CD4-positive, alpha-beta T cell (primary cell): ENCODE results near the gene UBE2Q1. TPM values are rescaled to one million over a fixed set of nuclear protein-coding genes. Genes with fewer than 3 reads are reported as not detected.
"Not testable (repeated sequence)": the region's sequence is repeated elsewhere in the genome, so short reads cannot be mapped to it uniquely, and the experiment has no call there.

Experiments used
- ATAC-seq: fragments of 200-7000 bp; cut with Tn5 transposase; one replicate; pipeline ENCODE4 v1.10.0; 2022; ENCODE audit warnings: mild to moderate bottlenecking; ENCODE audit not compliant: poor library complexity
- CTCF ChIA-PET: fragments of 350-600 bp; sonication (Branson Sonifier 250); formaldehyde crosslinking; loops from one replicate; lab custom pipeline; 2021; ENCODE audit warnings: antibody characterized with exemption, inconsistent platforms; lab: Charles Lee
- POLR2A ChIA-PET: fragments of 350-600 bp; sonication (Branson Sonifier 250); formaldehyde crosslinking; loops from one replicate; lab custom pipeline; 2021; ENCODE audit warnings: antibody characterized with exemption, inconsistent platforms; lab: Charles Lee
- DNase-seq, 14 experiments: peaks; one replicate each; pipeline ENCODE4 v3.0.0-alpha.2; 2013 to 2020; ENCODE audit warnings: mixed read lengths in 2 of 14
- H3K27ac ChIP-seq, 2 donors: one replicate each; pipeline versions ENCODE4 v1.5.1 to v1.7.0; 2013; ENCODE audit warnings: low read length in 2 of 2, low read depth in 1 of 2, mild to moderate bottlenecking in 1 of 2
- H3K27me3 ChIP-seq, 2 experiments: 1 replicate in 1 of 2; 2 replicates in 1 of 2; pipeline versions ENCODE4 v1.6.1 to v1.7.0; 2013; ENCODE audit warnings: low read length in 2 of 2, control low read depth in 1 of 2, mild to moderate bottlenecking in 1 of 2, moderate library complexity in 1 of 2; ENCODE audit not compliant: insufficient read depth in 2 of 2, control insufficient read depth in 1 of 2
- H3K36me3 ChIP-seq: one replicate; pipeline ENCODE4 v1.6.1; 2013; ENCODE audit warnings: low read length, control low read depth; ENCODE audit not compliant: insufficient read depth
- H3K4me1 ChIP-seq: one replicate; pipeline ENCODE4 v1.6.1; 2013; ENCODE audit warnings: low read length, control low read depth; ENCODE audit not compliant: insufficient read depth
- H3K4me3 ChIP-seq: one replicate; pipeline ENCODE4 v1.5.1; 2013; ENCODE audit warnings: mild to moderate bottlenecking, low read length, moderate library complexity
- H3K9me3 ChIP-seq, 2 experiments: 1 replicate in 1 of 2; 2 replicates in 1 of 2; pipeline versions ENCODE4 v1.6.1 to v1.7.0; 2013; ENCODE audit warnings: low read length in 2 of 2, mild to moderate bottlenecking in 2 of 2, control low read depth in 1 of 2, moderate library complexity in 1 of 2; ENCODE audit not compliant: control insufficient read depth in 1 of 2, insufficient read depth in 1 of 2
- H3K27ac Mint-ChIP-seq: one replicate; pipeline ENCODE4 v1.8.0; 2020; ENCODE audit warnings: mixed read lengths
- H3K27me3 Mint-ChIP-seq: one replicate; pipeline ENCODE4 v1.8.0; 2021; ENCODE audit warnings: mixed read lengths
- H3K36me3 Mint-ChIP-seq: one replicate; pipeline ENCODE4 v1.8.0; 2021; ENCODE audit warnings: low read depth, mixed read lengths
- H3K4me1 Mint-ChIP-seq: one replicate; pipeline ENCODE4 v1.8.0; 2021; ENCODE audit warnings: low read depth, mixed read lengths
- H3K4me3 Mint-ChIP-seq: one replicate; pipeline ENCODE4 v1.8.0; 2020; ENCODE audit warnings: mild to moderate bottlenecking, mixed read lengths
- H3K9me3 Mint-ChIP-seq: one replicate; pipeline ENCODE4 v1.8.0; 2020; ENCODE audit warnings: mixed read lengths
- intact Hi-C, 2 experiments: fragments of 100-400 bp; cut with DNase I in 1 of 2; cut with micrococcal nuclease in 1 of 2; formaldehyde crosslinking; loops; one replicate each; pipeline versions ENCODE4 v1.15.1 to v1.9.0; 2023 to 2025; cut with DNase I, micrococcal nuclease
- total RNA-seq, 174 experiments: library from RNA in 2 of 174; stranded (reverse) in 2 of 174; gene quantifications; one replicate each; pipeline ENCODE4 v1.2.3 and lab custom pipeline; 2021 to 2026
- TF ChIP-seq, protein P1 (sequence below): fragments of 200-600 bp; IDR thresholded peaks from one replicate; pipeline ENCODE4 v1.8.0; 2022; ENCODE audit warnings: antibody characterized with exemption, mild to moderate bottlenecking

Gene UBE2Q1
- total RNA-seq, 2 experiments from 2014 or later, result 78.7 to 82.3 TPM

DNA sequence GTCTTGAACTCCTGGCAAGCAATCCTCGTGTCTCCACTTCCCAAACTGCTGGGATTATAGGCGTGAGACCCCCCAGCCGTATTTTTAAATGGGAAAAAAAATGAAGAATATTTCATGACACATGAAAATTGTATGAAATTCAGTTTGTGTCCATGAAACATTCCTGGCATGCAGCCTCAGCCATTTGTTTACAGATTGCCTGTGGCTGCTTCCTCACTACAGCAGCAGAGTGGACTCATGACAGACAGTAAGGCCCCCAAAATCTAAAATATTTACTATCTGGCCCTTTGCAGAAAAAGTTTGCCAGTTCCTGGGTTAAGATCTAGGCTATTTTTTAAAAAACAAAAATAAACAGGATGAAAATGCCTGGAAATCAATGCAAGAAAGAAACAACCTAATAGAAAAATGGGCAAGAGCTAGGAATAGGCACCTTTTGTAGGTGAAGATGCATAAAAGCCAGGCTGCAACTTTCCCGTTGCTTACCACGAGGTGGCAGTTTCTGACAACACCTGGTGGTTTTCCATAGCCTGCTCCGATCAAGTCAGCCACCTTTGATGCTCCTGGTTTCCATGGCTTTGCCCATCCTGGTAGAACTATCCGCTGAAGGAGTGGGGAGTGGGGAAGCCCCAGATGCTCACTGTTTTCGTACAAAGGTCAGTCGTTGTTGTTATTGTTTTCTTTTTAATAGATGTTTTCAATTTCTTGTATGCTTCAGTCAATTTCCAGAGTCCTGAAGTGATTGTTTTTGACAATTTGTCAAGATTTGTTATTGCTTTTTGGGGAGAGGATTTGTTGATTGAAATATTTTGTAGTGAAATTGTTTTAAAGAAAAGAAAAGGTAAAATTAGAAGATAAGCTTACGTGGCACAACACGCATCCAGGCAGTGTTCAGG lies 24.3 kb downstream of the UBE2Q1 start:
- ATAC-seq, result no peak
- H3K36me3 Mint-ChIP-seq, result no peaks in the 10 kb centered on the region
- peaks cover 8% of the 10 kb centered on the region for H3K27me3 Mint-ChIP-seq
- peaks cover 0 to 5% of the 10 kb centered on the region in 2 experiments for H3K9me3 ChIP-seq
- no peaks in the 10 kb centered on the region for H3K36me3 ChIP-seq
- TF ChIP-seq, protein P1, sequence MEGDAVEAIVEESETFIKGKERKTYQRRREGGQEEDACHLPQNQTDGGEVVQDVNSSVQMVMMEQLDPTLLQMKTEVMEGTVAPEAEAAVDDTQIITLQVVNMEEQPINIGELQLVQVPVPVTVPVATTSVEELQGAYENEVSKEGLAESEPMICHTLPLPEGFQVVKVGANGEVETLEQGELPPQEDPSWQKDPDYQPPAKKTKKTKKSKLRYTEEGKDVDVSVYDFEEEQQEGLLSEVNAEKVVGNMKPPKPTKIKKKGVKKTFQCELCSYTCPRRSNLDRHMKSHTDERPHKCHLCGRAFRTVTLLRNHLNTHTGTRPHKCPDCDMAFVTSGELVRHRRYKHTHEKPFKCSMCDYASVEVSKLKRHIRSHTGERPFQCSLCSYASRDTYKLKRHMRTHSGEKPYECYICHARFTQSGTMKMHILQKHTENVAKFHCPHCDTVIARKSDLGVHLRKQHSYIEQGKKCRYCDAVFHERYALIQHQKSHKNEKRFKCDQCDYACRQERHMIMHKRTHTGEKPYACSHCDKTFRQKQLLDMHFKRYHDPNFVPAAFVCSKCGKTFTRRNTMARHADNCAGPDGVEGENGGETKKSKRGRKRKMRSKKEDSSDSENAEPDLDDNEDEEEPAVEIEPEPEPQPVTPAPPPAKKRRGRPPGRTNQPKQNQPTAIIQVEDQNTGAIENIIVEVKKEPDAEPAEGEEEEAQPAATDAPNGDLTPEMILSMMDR, result no peak
- no peak overlapping the region for H3K4me3 Mint-ChIP-seq
- H3K27me3 ChIP-seq, result no peaks in the 10 kb centered on the region
- no peak overlapping the region for H3K27ac ChIP-seq
- H3K4me3 ChIP-seq, result no peak overlapping the region
- ChIA-PET CTCF (no interaction called here), POLR2A (no interaction called here)
- H3K27ac Mint-ChIP-seq, result no peak overlapping the region
- DNase-seq, result peak in 1 of 14 experiments; percentile 4
- H3K4me1 ChIP-seq, result no peaks in the 10 kb centered on the region
- intact Hi-C loops, result no loop called here
- no peaks in the 10 kb centered on the region for H3K9me3 Mint-ChIP-seq
- no peaks in the 10 kb centered on the region for H3K4me1 Mint-ChIP-seq

DNA sequence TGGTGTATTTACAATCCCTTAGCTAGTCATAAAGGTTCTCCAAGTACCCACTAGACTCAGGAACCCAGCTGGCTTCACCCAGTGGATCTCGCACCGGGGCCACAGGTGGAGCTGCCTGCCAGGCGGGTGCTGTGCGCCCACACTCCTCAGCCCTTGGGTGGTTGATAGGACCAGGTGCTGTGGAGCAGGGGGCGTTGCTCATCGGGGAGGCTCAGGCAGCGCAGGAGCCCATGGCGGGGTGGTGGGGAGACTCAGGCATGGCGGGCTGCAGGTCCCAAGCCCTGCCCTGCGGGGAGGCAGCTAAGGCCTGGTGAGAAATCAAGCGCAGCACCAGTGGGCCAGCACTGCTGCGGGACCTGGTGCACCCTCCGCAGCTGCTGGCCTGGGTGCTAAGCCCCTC lies 26.5 kb downstream of the UBE2Q1 start:
- ATAC-seq, result not testable (repeated sequence)

DNA sequence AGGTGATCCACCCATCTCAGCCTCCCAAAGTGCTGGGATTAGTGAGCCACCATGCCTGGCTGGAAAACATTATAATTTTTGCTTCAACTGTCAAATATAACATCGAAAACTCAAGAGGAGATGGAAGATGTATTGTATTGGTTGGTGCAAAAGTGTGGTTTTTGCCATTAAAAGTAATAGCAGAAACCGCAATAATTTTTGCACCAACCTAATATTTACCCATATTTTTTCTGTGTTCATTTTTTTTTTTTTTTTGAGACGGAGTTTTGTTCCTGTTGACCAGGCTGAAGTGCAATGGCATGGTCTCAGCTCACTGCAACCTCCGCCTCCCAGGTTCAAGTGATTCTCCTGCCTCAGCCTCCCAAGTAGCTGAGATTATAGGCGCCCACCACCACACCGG lies 29.2 kb downstream of the UBE2Q1 start:
- no peak overlapping the region for H3K4me3 ChIP-seq
- H3K4me1 ChIP-seq, result no peaks in the 10 kb centered on the region
- H3K27me3 ChIP-seq, result no peaks in the 10 kb centered on the region
- no peaks in the 10 kb centered on the region for H3K4me1 Mint-ChIP-seq
- no peak overlapping the region for H3K27ac Mint-ChIP-seq
- H3K36me3 Mint-ChIP-seq, result no peaks in the 10 kb centered on the region
- peaks cover 8% of the 10 kb centered on the region for H3K27me3 Mint-ChIP-seq
- H3K27ac ChIP-seq, result no peak overlapping the region
- no peak overlapping the region for H3K4me3 Mint-ChIP-seq
- ChIA-PET POLR2A (no interaction called here), CTCF (interaction anchor here (0.7 kb wide), 1 partner anchor 16 kb away, joined by 3 read pairs; no protein-coding TSS in a partner anchor)
- H3K9me3 ChIP-seq, result peaks cover 0 to 5% of the 10 kb centered on the region in 2 experiments
- H3K36me3 ChIP-seq, result no peaks in the 10 kb centered on the region
- H3K9me3 Mint-ChIP-seq, result no peaks in the 10 kb centered on the region
- no peak for ATAC-seq
- no peak for DNase-seq
- intact Hi-C loops, result no loop called here
- TF ChIP-seq, protein P1, result no peak

More for the DNA sequence above, 26.5 kb downstream of the UBE2Q1 start:
- H3K9me3 Mint-ChIP-seq, H3K27ac ChIP-seq, CTCF ChIA-PET, POLR2A ChIA-PET, H3K4me1 ChIP-seq, H3K4me1 Mint-ChIP-seq, H3K36me3 Mint-ChIP-seq, DNase-seq, intact Hi-C loops, H3K27me3 ChIP-seq, H3K27ac Mint-ChIP-seq, H3K4me3 ChIP-seq, H3K36me3 ChIP-seq, H3K9me3 ChIP-seq, H3K4me3 Mint-ChIP-seq, H3K27me3 Mint-ChIP-seq: not testable (repeated sequence)
